ENCODE results near the gene ZNF620. TPM values are rescaled to one million over a fixed set of nuclear protein-coding genes. Genes with fewer than 3 reads are reported as not detected.
A peak's percentile ranks its signal among the peaks of the same experiment; 100 is the strongest.
"Not testable (repeated sequence)": the region's sequence is repeated elsewhere in the genome, so short reads cannot be mapped to it uniquely, and the experiment has no call there.

The ZNF620 gene
- total RNA-seq, 1 experiment from 2014 or later = 2.5 TPM

DNA sequence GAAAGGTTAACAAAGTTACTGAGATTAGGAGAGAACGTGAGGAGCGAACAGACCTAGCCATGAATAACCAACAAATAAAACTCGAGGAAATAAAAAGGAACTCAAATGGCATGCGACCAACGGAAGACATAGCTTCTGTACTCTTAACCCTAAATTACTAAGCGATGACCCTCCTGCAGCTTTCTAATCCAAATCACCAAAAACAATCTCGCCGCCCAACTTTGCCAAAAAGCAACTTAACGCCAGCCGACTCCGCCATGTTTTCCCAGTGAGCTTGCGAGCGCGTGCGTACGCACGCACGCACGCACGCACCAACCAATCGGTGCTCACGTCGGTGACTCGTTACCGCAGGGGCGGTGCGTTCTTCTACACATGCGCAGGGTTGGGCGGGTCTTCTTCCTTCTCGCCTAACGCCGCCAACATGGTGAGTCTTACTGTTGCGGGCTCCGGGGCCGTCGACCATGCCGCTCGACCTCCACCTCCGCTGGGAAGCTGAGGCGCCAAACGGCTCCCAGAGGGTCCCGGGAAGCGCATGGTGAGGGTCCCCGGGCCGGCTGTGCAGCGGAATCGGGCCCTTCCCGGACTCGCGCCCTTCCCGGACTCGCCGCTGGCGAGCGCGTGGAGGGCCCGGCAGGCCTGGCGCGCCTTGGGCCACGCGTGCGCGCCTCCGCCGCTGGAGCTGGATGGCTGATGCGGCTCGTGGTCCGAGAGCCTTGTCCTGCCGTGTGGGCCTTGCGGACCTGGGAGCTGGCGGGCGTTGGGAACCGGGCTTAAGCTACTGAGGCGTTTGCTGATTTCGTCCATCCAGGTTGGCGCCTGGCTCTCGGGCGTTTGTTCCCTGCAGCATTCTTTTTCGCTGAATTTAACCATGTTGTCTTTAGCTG is 48.7 kb upstream of the ZNF620 start, which contains the start of gene RPL14:
TSS of gene RPL14 (plus strand) at position 400 of the 884 bp plus-strand sequence. CDS start at position 533, 133 bp downstream.
- peak within 1 kb of the TSS; percentile 85 for H2AFZ ChIP-seq (ENCODE audit: low read length)

DNA sequence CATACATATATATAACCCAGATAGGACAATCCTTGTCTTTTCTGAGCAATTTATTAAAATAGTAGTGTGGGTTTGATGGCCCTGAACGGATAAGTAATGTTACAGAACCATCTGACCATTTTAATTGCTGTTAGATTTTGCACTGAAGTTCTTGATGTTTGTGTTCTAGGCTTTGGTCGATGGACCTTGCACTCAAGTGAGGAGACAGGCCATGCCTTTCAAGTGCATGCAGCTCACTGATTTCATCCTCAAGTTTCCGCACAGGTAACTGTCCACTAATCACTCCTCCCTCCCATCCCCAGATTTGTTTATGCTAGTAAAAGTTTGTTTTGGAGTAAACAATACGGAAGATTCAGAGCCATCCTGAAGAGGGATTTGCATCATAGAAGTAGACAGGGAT is 47.4 kb upstream of the ZNF620 start:
- Histone ChIP-seq H3K9ac (ENCODE audit: low read length) (peak overlapping the region; percentile 99), H3K27ac (ENCODE audit: low read length) (no peak overlapping the region), H4K20me1 (ENCODE audit: low read length) (peaks cover 41% of the 10 kb centered on the region), H3K4me3 (ENCODE audit: low read length) (peak overlapping the region; percentile 82), H3F3A (ENCODE audit: low read length, unreplicated experiment) (peaks cover 15% of the 10 kb centered on the region), H3K79me2 (ENCODE audit: low read length) (peaks cover 48% of the 10 kb centered on the region), H3K27me3 (ENCODE audit: low read length) (no peaks in the 10 kb centered on the region), H3K36me3 (ENCODE audit: low read depth, low read length) (peaks cover 54% of the 10 kb centered on the region), H3K4me2 (ENCODE audit: low read length) (peak overlapping the region; percentile 89), H2AFZ (ENCODE audit: low read length) (no peak overlapping the region), H3K4me1 (ENCODE audit: insufficient read depth, low read length) (peaks cover 40% of the 10 kb centered on the region), H3K9me3 (ENCODE audit: low read length) (no peaks in the 10 kb centered on the region), H3K9me2 (replicated peaks; ENCODE audit: low read length) (no peaks in the 10 kb centered on the region)
- DNase-seq (no peak), ATAC-seq (no peak)
- CTCF ChIA-PET = no interaction called here
- no peak for TF ChIP-seq EZH2 (IDR thresholded peaks at IDR 0.05; ENCODE audit: low read length, unreplicated experiment)
- no peak for TF ChIP-seq EZH2phosphoT487 (IDR thresholded peaks at IDR 0.05; ENCODE audit: borderline replicate concordance, low read length)
- TF ChIP-seq, protein P1, sequence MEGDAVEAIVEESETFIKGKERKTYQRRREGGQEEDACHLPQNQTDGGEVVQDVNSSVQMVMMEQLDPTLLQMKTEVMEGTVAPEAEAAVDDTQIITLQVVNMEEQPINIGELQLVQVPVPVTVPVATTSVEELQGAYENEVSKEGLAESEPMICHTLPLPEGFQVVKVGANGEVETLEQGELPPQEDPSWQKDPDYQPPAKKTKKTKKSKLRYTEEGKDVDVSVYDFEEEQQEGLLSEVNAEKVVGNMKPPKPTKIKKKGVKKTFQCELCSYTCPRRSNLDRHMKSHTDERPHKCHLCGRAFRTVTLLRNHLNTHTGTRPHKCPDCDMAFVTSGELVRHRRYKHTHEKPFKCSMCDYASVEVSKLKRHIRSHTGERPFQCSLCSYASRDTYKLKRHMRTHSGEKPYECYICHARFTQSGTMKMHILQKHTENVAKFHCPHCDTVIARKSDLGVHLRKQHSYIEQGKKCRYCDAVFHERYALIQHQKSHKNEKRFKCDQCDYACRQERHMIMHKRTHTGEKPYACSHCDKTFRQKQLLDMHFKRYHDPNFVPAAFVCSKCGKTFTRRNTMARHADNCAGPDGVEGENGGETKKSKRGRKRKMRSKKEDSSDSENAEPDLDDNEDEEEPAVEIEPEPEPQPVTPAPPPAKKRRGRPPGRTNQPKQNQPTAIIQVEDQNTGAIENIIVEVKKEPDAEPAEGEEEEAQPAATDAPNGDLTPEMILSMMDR (conservative IDR thresholded peaks at IDR 0.05; ENCODE audit: low read depth, low read length) = no peak
- no TSS peak for BruUV-seq (replicated peaks)
- intact Hi-C loops (cut with micrococcal nuclease) = loop anchor here (5.0 kb wide), 1 partner anchor 1504 kb away; the partner anchor contains the start of gene ULK4
- POLR2A ChIA-PET (ENCODE audit: unreplicated experiment) = no interaction called here

More for the DNA sequence above, 48.7 kb upstream of the ZNF620 start, which contains the start of gene RPL14:
- peak; percentile 97 for DNase-seq
- Histone ChIP-seq H3K27me3 (ENCODE audit: low read length) (no peaks in the 10 kb centered on the region), H3K9me3 (ENCODE audit: low read length) (no peaks in the 10 kb centered on the region), H3K27ac (ENCODE audit: low read length) (peak within 1 kb of the TSS; percentile 64), H3K4me2 (ENCODE audit: low read length) (peak within 1 kb of the TSS; percentile 89), H3K36me3 (ENCODE audit: low read depth, low read length) (peaks cover 45% of the 10 kb centered on the region), H3K4me3 (ENCODE audit: low read length) (peak within 1 kb of the TSS; percentile 82), H3F3A (ENCODE audit: low read length, unreplicated experiment) (peaks cover 15% of the 10 kb centered on the region), H3K4me1 (ENCODE audit: insufficient read depth, low read length) (peaks cover 45% of the 10 kb centered on the region), H3K9me2 (replicated peaks; ENCODE audit: low read length) (no peaks in the 10 kb centered on the region), H4K20me1 (ENCODE audit: low read length) (peaks cover 41% of the 10 kb centered on the region), H3K79me2 (ENCODE audit: low read length) (peaks cover 48% of the 10 kb centered on the region), H3K9ac (ENCODE audit: low read length) (peak within 1 kb of the TSS; percentile 99)
- CTCF ChIA-PET = interaction anchor here (0.6 kb wide), 1 partner anchor 67 kb away, joined by 3 read pairs; the partner anchor contains the start of gene ZNF621
- peak; percentile 72 for ATAC-seq
- intact Hi-C loops (cut with micrococcal nuclease) = loop anchor here (5.0 kb wide), 1 partner anchor 1505 kb away; the partner anchor contains the start of gene ULK4
- POLR2A ChIA-PET (ENCODE audit: unreplicated experiment) = interaction anchor here (0.6 to 0.7 kb wide), 6 partner anchors 13 to 812 kb away, joined by 3 to 6 read pairs (median 4); partner anchors contain the start of gene ENTPD3
- BruUV-seq (replicated peaks) = no TSS peak
- TF ChIP-seq EZH2 (IDR thresholded peaks at IDR 0.05; ENCODE audit: low read length, unreplicated experiment) = no peak
- no peak for TF ChIP-seq EZH2phosphoT487 (IDR thresholded peaks at IDR 0.05; ENCODE audit: borderline replicate concordance, low read length)
- TF ChIP-seq, protein P1 (conservative IDR thresholded peaks at IDR 0.05; ENCODE audit: low read depth, low read length) = no peak

DNA sequence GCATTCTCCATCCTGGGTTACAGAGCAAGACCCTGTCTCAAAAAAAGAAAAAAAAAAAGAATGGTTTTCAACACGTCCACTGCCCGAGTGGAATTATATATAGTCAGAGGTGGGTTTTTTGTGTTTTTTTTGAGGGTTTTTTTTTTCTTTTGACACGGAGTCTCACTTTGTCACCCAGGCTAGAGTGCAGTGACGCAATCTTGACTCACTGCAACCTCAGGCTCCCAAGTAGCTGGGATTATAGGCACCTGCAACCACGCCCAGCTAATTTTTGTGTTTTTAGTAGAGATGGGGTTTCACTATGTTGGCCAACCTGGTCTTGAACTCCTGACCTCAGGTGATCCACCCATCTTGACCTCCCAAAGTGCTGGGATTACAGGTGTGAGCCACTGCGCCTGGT is 45.4 kb upstream of the ZNF620 start:
- Histone ChIP-seq H3K4me2 (ENCODE audit: low read length) (0 out of 2 replicates have a peak overlapping the region, but pooled peaks have one; percentile 16), H3F3A (ENCODE audit: low read length, unreplicated experiment) (peaks cover 23% of the 10 kb centered on the region), H3K79me2 (ENCODE audit: low read length) (peaks cover 48% of the 10 kb centered on the region), H3K36me3 (ENCODE audit: low read depth, low read length) (peaks cover 62% of the 10 kb centered on the region), H4K20me1 (ENCODE audit: low read length) (peaks cover 51% of the 10 kb centered on the region), H3K4me1 (ENCODE audit: insufficient read depth, low read length) (peaks cover 26% of the 10 kb centered on the region)
- H3K9ac ChIP-seq (ENCODE audit: low read length); ATAC-seq; CTCF ChIA-PET; H3K27me3 ChIP-seq (ENCODE audit: low read length); H3K27ac ChIP-seq (ENCODE audit: low read length); H3K9me3 ChIP-seq (ENCODE audit: low read length); H3K4me3 ChIP-seq (ENCODE audit: low read length); H3K9me2 ChIP-seq (replicated peaks; ENCODE audit: low read length); BruUV-seq (replicated peaks); intact Hi-C loops (cut with micrococcal nuclease); POLR2A ChIA-PET (ENCODE audit: unreplicated experiment); H2AFZ ChIP-seq (ENCODE audit: low read length): not testable (repeated sequence)
- DNase-seq = peak; percentile 36
